HCT116 (cell line): ENCODE results near the gene ZFYVE19. TPM values are rescaled to one million over a fixed set of nuclear protein-coding genes. Genes with fewer than 3 reads are reported as not detected.

Experiments used
- ATAC-seq: fragments of 200-7000 bp; cut with Tn5 transposase; 2 replicates; pipeline ENCODE4 v1.9.1; 2020; ENCODE audit warnings: mild to moderate bottlenecking, moderate library complexity
- BruUV-seq: library from RNA; stranded (reverse); fragments of 400-500 nt; replicated peaks from 2 replicates; lab custom pipeline; 2021; lab: Mats Ljungman, UMichigan
- CTCF ChIA-PET: fragments of 300-600 bp; sonication (Branson Sonifier 250); formaldehyde crosslinking; loops from one replicate; lab custom pipeline; 2021; ENCODE audit warnings: antibody characterized with exemption; lab: Charles Lee
- POLR2A ChIA-PET: fragments of 300-600, 350-600 bp; sonication (Branson Sonifier 250); formaldehyde crosslinking; loops from one replicate; lab custom pipeline; 2021; ENCODE audit warnings: antibody characterized with exemption; lab: Charles Lee
- RAD21 ChIA-PET, 2 experiments: fragments of 300-600 bp; sonication (Branson Sonifier 250); formaldehyde crosslinking; loops; one replicate each; lab custom pipeline; 2023; ENCODE audit warnings: low total read pairs in 2 of 2; ENCODE audit not compliant: uncharacterized antibody in 2 of 2, unreplicated experiment in 2 of 2, low non-redundant PET in 1 of 2; lab: Charles Lee
- DNase-seq: peaks from one replicate; pipeline ENCODE4 v3.0.0-alpha.2; 2010; ENCODE audit warnings: low read depth, low spot score
- H2AFZ ChIP-seq: fragments of 200-600 bp; shearing (Covaris generic), sonication (generic); 2 replicates; pipeline ENCODE4 v1.6.1; 2017; ENCODE audit warnings: low read depth, mixed run types, mixed read lengths, antibody characterized with exemption, low read length; ENCODE audit not compliant: poor library complexity, severe bottlenecking
- H3K27ac ChIP-seq: 2 replicates; pipeline ENCODE4 v1.5.1; 2012; ENCODE audit warnings: low read depth, low read length
- H3K27me3 ChIP-seq: fragments of 200-600 bp; sonication (generic); 2 replicates; pipeline ENCODE4 v1.6.1; 2016; ENCODE audit warnings: mixed run types, low read length, mixed read lengths; ENCODE audit not compliant: insufficient read depth
- H3K36me3 ChIP-seq, 2 experiments: fragments of 200-500 bp in 1 of 2; fragments of 200-600 bp in 1 of 2; sonication (Bioruptor generic) in 1 of 2; sonication (generic) in 1 of 2; 2 replicates each; pipeline versions ENCODE4 v1.5.1 to v1.6.1; 2014 to 2016; ENCODE audit warnings: low read length in 2 of 2, inconsistent platforms in 1 of 2, mixed read lengths in 1 of 2, mixed run types in 1 of 2; ENCODE audit not compliant: insufficient read depth in 2 of 2, control insufficient read depth in 1 of 2
- H3K4me1 ChIP-seq, 2 experiments: fragments of 200-600 bp in 1 of 2; sonication (generic) in 1 of 2; 2 replicates each; pipeline versions ENCODE4 v1.5.1 to v1.6.1; 2012 to 2017; ENCODE audit warnings: low read length in 2 of 2, inconsistent platforms in 1 of 2, mild to moderate bottlenecking in 1 of 2, mixed read lengths in 1 of 2, mixed run types in 1 of 2, moderate library complexity in 1 of 2; ENCODE audit not compliant: insufficient read depth in 2 of 2, control insufficient read depth in 1 of 2
- H3K4me2 ChIP-seq: fragments of 200-600 bp; sonication (generic); 2 replicates; pipeline ENCODE4 v1.6.1; 2017; ENCODE audit warnings: mixed run types, low read length, mixed read lengths
- H3K4me3 ChIP-seq, 2 experiments: fragments of 200-600 bp in 1 of 2; sonication (generic) in 1 of 2; replicated peaks in 1 of 2; 2 replicates each; pipeline ENCODE4 v1.5.1; 2011 to 2016; ENCODE audit warnings: low read length in 2 of 2, control low read depth in 1 of 2, low read depth in 1 of 2, mild to moderate bottlenecking in 1 of 2, mixed read lengths in 1 of 2, mixed run types in 1 of 2
- H3K79me2 ChIP-seq: fragments of 200-600 bp; sonication (generic); 2 replicates; pipeline ENCODE4 v1.6.1; 2017; ENCODE audit warnings: mild to moderate bottlenecking, mixed run types, low read length, moderate library complexity, mixed read lengths; ENCODE audit not compliant: insufficient read depth
- H3K9ac ChIP-seq: fragments of 200-600 bp; sonication (generic); 2 replicates; pipeline ENCODE4 v1.6.1; 2016; ENCODE audit warnings: low read length, mixed read lengths
- H3K9me2 ChIP-seq: fragments of 200-600 bp; sonication (generic), shearing (Covaris generic); 2 replicates; pipeline ENCODE4 v1.6.1; 2017; ENCODE audit warnings: mixed run types, mild to moderate bottlenecking, moderate library complexity; ENCODE audit not compliant: insufficient read depth
- H3K9me3 ChIP-seq, 2 experiments: fragments of 200-500 bp in 1 of 2; fragments of 200-600 bp in 1 of 2; sonication (Bioruptor generic) in 1 of 2; sonication (generic) in 1 of 2; 2 replicates each; pipeline ENCODE4 v1.6.1; 2014 to 2017; ENCODE audit warnings: low read length in 2 of 2, mixed read lengths in 2 of 2, inconsistent platforms in 1 of 2, low read depth in 1 of 2, mild to moderate bottlenecking in 1 of 2, mixed run types in 1 of 2, moderate library complexity in 1 of 2; ENCODE audit not compliant: control insufficient read depth in 1 of 2, insufficient read depth in 1 of 2
- H4K20me1 ChIP-seq: fragments of 200-600 bp; sonication (generic), shearing (Covaris generic); 2 replicates; pipeline ENCODE4 v1.6.1; 2017; ENCODE audit warnings: mixed run types, mild to moderate bottlenecking, moderate library complexity; ENCODE audit not compliant: insufficient read depth
- ATF3 ChIP-seq: IDR thresholded peaks from 2 replicates; pipeline ENCODE4 v1.6.1; 2012
- CBX3 ChIP-seq: IDR thresholded peaks from 2 replicates; pipeline ENCODE4 v1.6.1; 2012; ENCODE audit warnings: low read depth
- EGR1 ChIP-seq: IDR thresholded peaks from 2 replicates; pipeline ENCODE4 v1.6.1; 2012; ENCODE audit warnings: low read depth
- FOSL1 ChIP-seq: IDR thresholded peaks from 2 replicates; pipeline ENCODE4 v1.6.1; 2012; ENCODE audit warnings: low read depth
- MAX ChIP-seq: IDR thresholded peaks from 2 replicates; pipeline ENCODE4 v1.6.1; 2012
- POLR2A ChIP-seq: IDR thresholded peaks from 2 replicates; pipeline ENCODE4 v1.7.0; 2011; ENCODE audit warnings: borderline replicate concordance; ENCODE audit not compliant: insufficient read depth, insufficient read length; ENCODE audit errors: extremely low read depth
- POLR2AphosphoS5 ChIP-seq: IDR thresholded peaks from 2 replicates; pipeline ENCODE4 v1.6.1; 2011; ENCODE audit warnings: mild to moderate bottlenecking, low read depth, low read length, moderate library complexity
- REST ChIP-seq: IDR thresholded peaks from 2 replicates; pipeline ENCODE4 v1.6.1; 2012; ENCODE audit warnings: low read depth
- SIN3A ChIP-seq: IDR thresholded peaks from 2 replicates; pipeline ENCODE4 v1.6.1; 2012; ENCODE audit warnings: low read depth
- TCF7L2 ChIP-seq: IDR thresholded peaks from 2 replicates; pipeline ENCODE4 v1.7.0; 2011; ENCODE audit warnings: borderline replicate concordance, inconsistent platforms; ENCODE audit not compliant: insufficient read depth, insufficient read length; ENCODE audit errors: extremely low read depth
- YY1 ChIP-seq: IDR thresholded peaks from 2 replicates; pipeline ENCODE4 v1.6.1; 2011; ENCODE audit warnings: low read length, low read depth, moderate library complexity, mild to moderate bottlenecking; ENCODE audit not compliant: insufficient replicate concordance; ENCODE audit errors: extremely low read depth
- ZBTB33 ChIP-seq: IDR thresholded peaks from 2 replicates; pipeline ENCODE4 v1.6.1; 2011; ENCODE audit warnings: mild to moderate bottlenecking, low read length, moderate library complexity; ENCODE audit not compliant: insufficient replicate concordance; ENCODE audit errors: extremely low read depth
- ZFX ChIP-seq: fragments of 450-650 bp; IDR thresholded peaks from 2 replicates; pipeline ENCODE4 v1.6.1; 2017
- ZNF274 ChIP-seq: fragments of 200-500 bp; sonication (Bioruptor generic); IDR thresholded peaks from 2 replicates; pipeline ENCODE4 v1.6.1; 2014; ENCODE audit warnings: mild to moderate bottlenecking, low read depth, low read length, inconsistent platforms
- intact Hi-C: fragments of 100-400 bp; cut with micrococcal nuclease; formaldehyde crosslinking; loops from 2 replicates; pipeline ENCODE4 v1.10.0; 2022
- total RNA-seq: library from RNA; stranded (reverse); gene quantifications from one replicate; pipeline ENCODE4 v1.2.1, GENCODE V29; 2021; ENCODE audit not compliant: unreplicated experiment

ZFYVE19 gene
- total RNA-seq, 1 experiment from 2014 or later, result 29.1 TPM

- no peak for TF ChIP-seq ZBTB33
- TF ChIP-seq ZNF274, result no peak
- no peak for TF ChIP-seq POLR2AphosphoS5
- no peak for TF ChIP-seq FOSL1
- no peak for TF ChIP-seq REST
- no peak for TF ChIP-seq ZFX
- TF ChIP-seq MAX, result no peak
- TF ChIP-seq ATF3, result no peak
- no peak for TF ChIP-seq EGR1
- TF ChIP-seq YY1, result no peak
- TF ChIP-seq SIN3A, result no peak
- TF ChIP-seq CBX3, result no peak
- TF ChIP-seq POLR2A, result no peak
- TF ChIP-seq TCF7L2, result no peak
- TF ChIP-seq, all 23 proteins: peak for 0
- Histone ChIP-seq H3K9ac (no peak overlapping the region), H3K27ac (no peak overlapping the region), H3K79me2 (peaks cover 58% of the 10 kb centered on the region), H4K20me1 (no peaks in the 10 kb centered on the region; the same call in 1 of the 2 replicates), H2AFZ (no peak overlapping the region), H3K4me2 (no peak overlapping the region), H3K9me2 (no peaks in the 10 kb centered on the region), H3K4me1 (peaks cover 23 to 25% of the 10 kb centered on the region in 2 experiments), H3K4me3 (no peak overlapping the region), H3K27me3 (no peaks in the 10 kb centered on the region), H3K36me3 (peaks cover 14 to 27% of the 10 kb centered on the region in 2 experiments), H3K9me3 (no peaks in the 10 kb centered on the region)
- ATAC-seq, result no peak
- intact Hi-C loops, result no loop called here
- BruUV-seq, result no TSS peak
- CTCF ChIA-PET, result interaction anchor here (2.1 kb wide), 1 partner anchor 8 kb away, joined by 19 read pairs; no protein-coding TSS in a partner anchor
- POLR2A ChIA-PET, result interaction anchor here (0.8 kb wide), 1 partner anchor 63 kb away, joined by 4 read pairs; no protein-coding TSS in a partner anchor
- RAD21 ChIA-PET, result no interaction called here
- DNase-seq, result no peak
These were observed 43.8 kb downstream of the ZFYVE19 start for GRCh38 chr15:40850576-40851112.
